ENCODE measurements around the gene ALDH3A1.

Gene ALDH3A1

GRCh38 chr17:19747829-19748806, at the start of gene ALDH3A1:
ALDH3A1 (minus strand) TSS chr17:19748298; CDS start chr17:19745129, 3,169 bp downstream.
- Mint-ChIP-seq H3K27me3 (peaks cover 72% of the 10 kb centered on the region), H3K9me3 (no peaks in the 10 kb centered on the region), H3K27ac (no peak within 1 kb of the TSS), H3K36me3 (no peaks in the 10 kb centered on the region), H3K4me3 (no peak within 1 kb of the TSS), H3K4me1 (peaks cover 5% of the 10 kb centered on the region)
- CTCF ChIA-PET: no interaction called here
- no peak for DNase-seq

- no peak overlapping the region for H3K27ac Mint-ChIP-seq
- H3K9me3 Mint-ChIP-seq: peaks cover 23% of the 10 kb centered on the region
- CTCF ChIA-PET: no interaction called here
- peaks cover 9% of the 10 kb centered on the region for H3K4me1 Mint-ChIP-seq
- no peaks in the 10 kb centered on the region for H3K27me3 Mint-ChIP-seq
- DNase-seq: no peak
- H3K36me3 Mint-ChIP-seq: peaks cover 66% of the 10 kb centered on the region
- H3K4me3 Mint-ChIP-seq: no peak overlapping the region
Observed at GRCh38 chr17:19796457-19796856, 48.4 kb upstream of the ALDH3A1 start.

DNA sequence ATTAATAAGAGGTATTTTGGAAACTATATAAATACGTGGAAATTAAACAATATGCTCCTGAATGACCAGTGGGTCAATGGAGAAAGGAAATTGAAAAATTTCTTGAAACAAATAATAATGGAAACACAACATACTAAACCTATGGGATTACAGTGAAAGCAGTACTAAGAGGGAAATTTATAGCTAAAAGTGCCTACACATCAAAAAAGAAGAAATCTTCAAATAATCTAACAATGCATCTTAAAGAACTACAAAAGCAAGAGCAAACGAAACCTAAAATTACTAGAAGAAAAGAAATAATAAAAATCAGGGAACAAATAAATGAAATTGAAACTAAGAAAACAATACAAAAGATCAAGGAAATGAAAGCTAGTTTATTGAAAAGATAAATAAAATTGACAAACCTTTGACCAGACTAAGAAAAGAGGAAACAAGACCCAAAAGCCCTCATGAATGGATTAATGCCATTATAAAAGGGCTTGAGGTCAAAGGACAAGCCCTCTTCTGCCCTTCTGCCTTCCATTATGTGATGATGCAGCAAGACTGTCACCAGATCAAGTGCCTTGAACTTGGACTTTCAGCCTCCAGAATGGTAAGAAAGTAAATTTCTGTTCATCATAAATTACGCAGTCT, 43.9 kb upstream of the ALDH3A1 start:
- no peak for DNase-seq
- CTCF ChIA-PET: no interaction called here
- no peaks in the 10 kb centered on the region for H3K27me3 Mint-ChIP-seq
- H3K4me3 Mint-ChIP-seq: no peak overlapping the region
- peaks cover 3% of the 10 kb centered on the region for H3K4me1 Mint-ChIP-seq
- peaks cover 21% of the 10 kb centered on the region for H3K9me3 Mint-ChIP-seq
- H3K27ac Mint-ChIP-seq: no peak overlapping the region
- H3K36me3 Mint-ChIP-seq: peaks cover 75% of the 10 kb centered on the region

DNA sequence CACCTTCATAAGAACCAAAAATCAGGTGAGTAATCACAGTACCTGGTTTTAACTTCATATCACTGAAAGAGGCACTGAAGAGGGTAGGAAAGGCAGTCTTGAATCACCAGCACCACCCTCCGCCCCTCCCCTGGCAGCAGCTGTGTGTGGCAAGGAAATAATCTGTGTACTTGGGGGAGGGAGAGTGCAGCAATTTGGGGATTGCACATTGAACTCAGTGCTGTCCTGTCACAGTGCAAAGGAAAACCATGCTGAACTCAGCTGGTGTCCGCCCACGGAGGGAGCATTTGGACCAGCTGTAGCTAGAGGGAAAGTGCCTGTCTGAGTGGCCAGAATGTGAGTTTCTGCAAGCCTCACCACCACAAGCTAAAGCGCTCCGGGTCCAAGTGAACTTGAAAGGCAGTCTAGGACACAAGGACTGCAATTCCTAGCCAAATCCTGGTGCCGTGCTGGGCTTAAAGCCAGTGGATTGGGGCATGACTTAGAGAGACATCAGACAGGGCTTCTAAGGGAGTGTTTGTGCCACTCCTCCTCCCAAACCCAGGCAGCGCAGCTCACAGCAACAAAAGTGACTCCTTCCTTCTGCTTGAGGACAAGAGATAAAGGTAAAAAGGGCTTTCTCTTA, 39.7 kb upstream of the ALDH3A1 start:
- DNase-seq: no peak
- Mint-ChIP-seq H3K9me3 (no peaks in the 10 kb centered on the region), H3K36me3 (peaks cover 40% of the 10 kb centered on the region), H3K27me3 (no peaks in the 10 kb centered on the region), H3K27ac (no peak overlapping the region), H3K4me3 (no peak overlapping the region), H3K4me1 (peaks cover 3% of the 10 kb centered on the region)
- CTCF ChIA-PET: no interaction called here

- Mint-ChIP-seq H3K36me3 (peaks cover 39% of the 10 kb centered on the region), H3K27me3 (no peaks in the 10 kb centered on the region), H3K27ac (no peak overlapping the region), H3K4me3 (no peak overlapping the region), H3K9me3 (no peaks in the 10 kb centered on the region), H3K4me1 (peaks cover 3% of the 10 kb centered on the region)
- no peak for DNase-seq
- CTCF ChIA-PET: interaction anchor here (0.7 kb wide), 1 partner anchor 52 kb away, joined by 3 read pairs; no protein-coding TSS in a partner anchor
Observed at GRCh38 chr17:19785854-19786253, 37.8 kb upstream of the ALDH3A1 start.

- Mint-ChIP-seq H3K27ac (no peak overlapping the region), H3K4me1 (no peaks in the 10 kb centered on the region), H3K9me3 (no peaks in the 10 kb centered on the region), H3K4me3 (no peak overlapping the region), H3K27me3 (no peaks in the 10 kb centered on the region), H3K36me3 (peaks cover 25% of the 10 kb centered on the region)
- no peak for DNase-seq
- CTCF ChIA-PET: interaction anchor here (1.6 kb wide), 1 partner anchor 15 kb away, joined by 4 read pairs; no protein-coding TSS in a partner anchor
Observed at GRCh38 chr17:19781488-19782458, 33.7 kb upstream of the ALDH3A1 start.

DNA sequence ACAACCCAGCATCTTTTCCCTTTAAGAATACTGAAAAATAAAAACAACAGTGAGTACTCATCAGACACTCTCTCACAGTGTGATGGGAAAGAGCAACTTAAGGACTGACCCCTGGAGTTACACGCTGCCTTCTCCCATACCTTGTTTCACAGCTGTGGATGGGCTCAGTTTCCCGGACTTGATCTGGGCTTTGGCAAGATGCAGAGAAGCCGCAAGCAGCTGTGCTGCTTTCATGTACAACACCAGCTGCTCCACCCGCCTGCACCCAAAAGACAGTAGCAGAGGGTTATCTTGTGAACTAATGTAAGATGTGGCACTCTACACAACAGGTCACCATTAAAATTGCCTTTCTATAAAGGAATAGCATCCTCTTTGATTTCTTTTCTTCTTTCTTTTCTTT, 32.7 kb upstream of the ALDH3A1 start:
- Mint-ChIP-seq H3K9me3 (no peaks in the 10 kb centered on the region), H3K36me3 (peaks cover 33% of the 10 kb centered on the region), H3K4me3 (no peak overlapping the region), H3K4me1 (no peaks in the 10 kb centered on the region), H3K27me3 (no peaks in the 10 kb centered on the region), H3K27ac (no peak overlapping the region)
- CTCF ChIA-PET: no interaction called here
- no peak for DNase-seq

DNA sequence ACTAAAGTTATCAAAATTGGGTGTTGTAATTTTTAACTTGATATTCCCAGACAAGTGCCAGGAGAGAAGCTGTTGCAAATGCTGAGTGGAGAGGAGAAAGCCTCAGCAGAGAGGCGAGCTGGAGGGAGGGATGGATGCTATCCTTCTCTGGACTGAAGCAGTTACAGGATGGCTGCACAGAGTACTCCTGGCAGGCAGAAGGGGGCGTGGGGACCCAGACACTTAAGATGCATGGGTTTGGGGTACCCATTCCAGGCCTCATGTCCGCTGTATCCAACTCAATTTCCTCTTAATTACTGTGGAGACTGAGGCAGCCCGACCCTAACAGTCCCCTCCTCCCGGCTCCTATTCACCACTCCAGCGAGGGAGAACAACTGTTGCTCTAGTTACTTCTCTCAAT, 25.4 kb upstream of the ALDH3A1 start:
- H3K27ac Mint-ChIP-seq: no peak overlapping the region
- CTCF ChIA-PET: interaction anchor here (1.1 to 2.2 kb wide), 2 partner anchors 11 to 260 kb away, joined by 3 to 10 read pairs; no protein-coding TSS in a partner anchor
- H3K9me3 Mint-ChIP-seq: no peaks in the 10 kb centered on the region
- no peaks in the 10 kb centered on the region for H3K27me3 Mint-ChIP-seq
- H3K4me1 Mint-ChIP-seq: peaks cover 55% of the 10 kb centered on the region
- no peak overlapping the region for H3K4me3 Mint-ChIP-seq
- H3K36me3 Mint-ChIP-seq: peaks cover 34% of the 10 kb centered on the region
- DNase-seq: no peak

DNA sequence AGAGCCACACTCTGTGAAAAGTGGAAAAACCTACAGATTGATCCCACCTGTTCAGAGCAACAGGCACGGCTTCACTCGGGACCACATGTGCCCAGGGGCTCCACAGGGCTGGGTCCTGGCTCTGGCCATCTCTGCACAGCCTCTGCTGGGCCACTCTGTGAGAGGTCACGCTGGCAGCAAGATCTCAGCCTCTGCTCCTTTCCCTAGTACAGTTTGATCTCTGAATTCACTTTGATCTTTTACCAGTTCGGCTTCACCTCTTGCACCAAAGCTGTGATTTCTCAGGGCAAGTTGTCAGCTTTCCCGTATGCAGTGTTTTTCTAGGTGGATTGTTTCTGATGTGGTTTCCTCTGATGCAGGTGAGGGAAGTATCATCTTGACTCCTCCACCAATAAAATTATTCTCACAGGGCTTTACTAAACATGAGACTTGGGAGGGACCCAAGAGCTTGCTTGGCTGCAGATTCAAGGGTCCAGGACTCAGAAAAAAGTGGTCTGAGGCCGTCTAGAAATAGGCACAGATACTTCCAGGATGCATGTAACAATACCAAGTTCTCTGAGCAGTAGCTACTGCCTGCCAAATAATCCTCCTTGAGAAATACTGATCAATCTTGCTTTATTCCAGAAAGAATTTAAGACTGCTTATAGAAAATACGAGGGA, 24.0 kb upstream of the ALDH3A1 start:
- Mint-ChIP-seq H3K9me3 (no peaks in the 10 kb centered on the region), H3K27ac (peak overlapping the region; percentile 90), H3K4me3 (peak overlapping the region; percentile 38), H3K36me3 (peaks cover 27% of the 10 kb centered on the region), H3K4me1 (peaks cover 67% of the 10 kb centered on the region), H3K27me3 (no peaks in the 10 kb centered on the region)
- DNase-seq: peak; percentile 52
- CTCF ChIA-PET: interaction anchor here (2.8 kb wide), 1 partner anchor 10 kb away, joined by 21 read pairs; no protein-coding TSS in a partner anchor

DNA sequence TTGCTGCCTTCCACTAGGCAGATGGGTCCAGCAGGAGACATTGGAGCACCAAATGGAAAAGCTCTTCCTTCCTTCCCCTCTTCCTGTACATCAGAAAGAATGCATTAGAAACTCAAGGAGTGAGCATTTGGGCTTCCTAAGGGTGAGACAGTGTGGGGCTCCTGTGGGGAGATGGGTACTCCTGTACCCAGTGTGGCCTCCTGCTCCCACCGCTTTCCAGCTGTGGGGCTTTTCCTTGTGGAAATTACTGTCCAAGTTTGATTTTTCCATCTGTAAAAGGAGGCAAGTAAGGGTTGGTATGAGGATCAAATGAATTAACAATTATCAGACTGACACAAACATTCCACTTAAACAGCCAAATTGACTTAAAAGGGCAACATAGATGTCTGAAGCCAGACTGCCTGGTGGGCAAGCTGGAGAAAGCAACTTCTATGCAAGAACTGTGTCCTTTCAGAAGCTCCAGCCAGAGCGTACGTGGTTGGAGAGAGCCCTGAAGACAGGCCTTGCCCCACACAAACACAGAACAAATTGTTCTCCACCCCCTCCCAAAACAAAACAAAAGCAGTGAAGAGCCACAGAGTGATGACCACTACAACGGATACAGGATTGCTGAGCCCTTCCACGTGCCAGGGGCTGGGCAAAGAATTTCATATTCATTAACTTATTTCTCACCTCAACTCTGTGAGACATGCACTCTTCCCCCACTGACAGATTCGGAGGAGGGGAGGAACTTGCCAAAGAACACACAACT, 23.1 kb upstream of the ALDH3A1 start:
- Mint-ChIP-seq H3K4me1 (peaks cover 74% of the 10 kb centered on the region), H3K9me3 (no peaks in the 10 kb centered on the region), H3K27me3 (no peaks in the 10 kb centered on the region), H3K36me3 (peaks cover 19% of the 10 kb centered on the region), H3K4me3 (peak overlapping the region; percentile 31), H3K27ac (peak overlapping the region; percentile 90)
- CTCF ChIA-PET: interaction anchor here (2.8 kb wide), 1 partner anchor 9 kb away, joined by 21 read pairs; no protein-coding TSS in a partner anchor
- no peak for DNase-seq

GRCh38 chr17:19769946-19770652, 22.0 kb upstream of the ALDH3A1 start:
- no peak for DNase-seq
- H3K27ac Mint-ChIP-seq: no peak overlapping the region
- H3K27me3 Mint-ChIP-seq: no peaks in the 10 kb centered on the region
- H3K36me3 Mint-ChIP-seq: peaks cover 10% of the 10 kb centered on the region
- H3K4me1 Mint-ChIP-seq: peaks cover 71% of the 10 kb centered on the region
- H3K9me3 Mint-ChIP-seq: no peaks in the 10 kb centered on the region
- no peak overlapping the region for H3K4me3 Mint-ChIP-seq
- CTCF ChIA-PET: no interaction called here
